ENCODE results near the gene TEC. TPM values are rescaled to one million over a fixed set of nuclear protein-coding genes. Genes with fewer than 3 reads are reported as not detected.

Gene TEC
- total RNA-seq, 2 experiments from 2014 or later, result 2.8 TPM

DNA sequence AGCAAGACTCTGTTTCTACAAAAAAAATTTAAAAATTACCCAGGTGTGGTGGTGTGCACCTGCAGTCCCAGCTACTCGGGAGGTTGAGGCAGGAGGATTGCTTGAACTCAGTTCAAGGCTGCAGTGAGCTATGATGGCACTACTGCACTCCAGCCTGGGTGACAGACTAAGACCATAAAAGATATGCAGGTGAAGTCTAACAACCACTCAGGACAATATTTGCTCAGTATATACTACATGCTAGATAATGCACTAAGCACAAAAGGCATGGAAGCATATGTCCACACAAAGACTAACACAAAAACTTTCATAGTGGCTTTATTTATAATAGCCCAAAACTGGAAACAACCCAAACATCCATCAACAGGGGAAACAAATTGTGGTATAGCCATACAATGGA lies 77.9 kb downstream of the TEC start:
- Histone ChIP-seq H3K4me3 (ENCODE audit: low read length) (no peak overlapping the region), H3K27ac (ENCODE audit: low read depth in 1 of 2, low read length in 2 of 2) (no peak overlapping the region), H3K36me3 (ENCODE audit: insufficient read depth, low read length) (no peaks in the 10 kb centered on the region), H3K27me3 (ENCODE audit: control insufficient read depth in 1 of 2, insufficient read depth in 2 of 2, low read length in 2 of 2) (no peaks in the 10 kb centered on the region), H3K9me3 (ENCODE audit: control insufficient read depth in 1 of 2, insufficient read depth in 1 of 2, low read length in 2 of 2) (no peaks in the 10 kb centered on the region), H3K4me1 (ENCODE audit: insufficient read depth, low read length) (peaks cover 3% of the 10 kb centered on the region)
- TF ChIP-seq, protein P1, sequence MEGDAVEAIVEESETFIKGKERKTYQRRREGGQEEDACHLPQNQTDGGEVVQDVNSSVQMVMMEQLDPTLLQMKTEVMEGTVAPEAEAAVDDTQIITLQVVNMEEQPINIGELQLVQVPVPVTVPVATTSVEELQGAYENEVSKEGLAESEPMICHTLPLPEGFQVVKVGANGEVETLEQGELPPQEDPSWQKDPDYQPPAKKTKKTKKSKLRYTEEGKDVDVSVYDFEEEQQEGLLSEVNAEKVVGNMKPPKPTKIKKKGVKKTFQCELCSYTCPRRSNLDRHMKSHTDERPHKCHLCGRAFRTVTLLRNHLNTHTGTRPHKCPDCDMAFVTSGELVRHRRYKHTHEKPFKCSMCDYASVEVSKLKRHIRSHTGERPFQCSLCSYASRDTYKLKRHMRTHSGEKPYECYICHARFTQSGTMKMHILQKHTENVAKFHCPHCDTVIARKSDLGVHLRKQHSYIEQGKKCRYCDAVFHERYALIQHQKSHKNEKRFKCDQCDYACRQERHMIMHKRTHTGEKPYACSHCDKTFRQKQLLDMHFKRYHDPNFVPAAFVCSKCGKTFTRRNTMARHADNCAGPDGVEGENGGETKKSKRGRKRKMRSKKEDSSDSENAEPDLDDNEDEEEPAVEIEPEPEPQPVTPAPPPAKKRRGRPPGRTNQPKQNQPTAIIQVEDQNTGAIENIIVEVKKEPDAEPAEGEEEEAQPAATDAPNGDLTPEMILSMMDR (IDR thresholded peaks at IDR 0.05), result no peak
- Mint-ChIP-seq H3K27ac (no peak overlapping the region), H3K27me3 (no peaks in the 10 kb centered on the region), H3K4me1 (ENCODE audit: low read depth) (peaks cover 13% of the 10 kb centered on the region), H3K9me3 (no peaks in the 10 kb centered on the region), H3K36me3 (ENCODE audit: low read depth) (no peaks in the 10 kb centered on the region), H3K4me3 (no peak overlapping the region)
- DNase-seq (no peak), ATAC-seq (ENCODE audit: poor library complexity) (no peak)
- ChIA-PET CTCF (no interaction called here), POLR2A (no interaction called here)
- intact Hi-C loops (cut with DNase I, micrococcal nuclease), result no loop called here

DNA sequence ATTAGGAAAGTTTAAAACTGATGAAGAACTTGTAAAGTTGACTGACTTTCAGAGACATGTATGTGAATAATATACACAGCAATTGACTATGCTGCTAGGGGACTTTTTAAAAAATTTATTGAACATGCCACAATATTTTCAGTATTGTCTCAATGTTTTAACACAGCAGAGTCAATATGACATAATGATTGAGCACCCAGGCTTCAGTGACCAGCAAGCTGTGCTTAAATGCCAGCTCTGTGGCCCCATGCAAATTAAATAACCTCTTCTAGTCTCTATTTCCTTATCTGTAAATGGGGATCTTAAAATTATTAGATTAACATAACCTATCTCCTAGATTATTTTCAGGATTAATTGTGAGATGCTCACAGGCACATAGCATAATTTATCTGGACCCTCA lies 78.8 kb downstream of the TEC start:
- ATAC-seq (ENCODE audit: poor library complexity), result no peak
- no peak overlapping the region for H3K4me3 ChIP-seq (ENCODE audit: low read length)
- H3K36me3 Mint-ChIP-seq (ENCODE audit: low read depth), result no peaks in the 10 kb centered on the region
- H3K27me3 ChIP-seq (ENCODE audit: control insufficient read depth in 1 of 2, insufficient read depth in 2 of 2, low read length in 2 of 2), result no peaks in the 10 kb centered on the region
- H3K27ac Mint-ChIP-seq, result no peak overlapping the region
- TF ChIP-seq, protein P1 (IDR thresholded peaks at IDR 0.05), result no peak
- ChIA-PET POLR2A (no interaction called here), CTCF (no interaction called here)
- intact Hi-C loops (cut with DNase I, micrococcal nuclease), result no loop called here
- H3K4me3 Mint-ChIP-seq, result no peak overlapping the region
- H3K4me1 ChIP-seq (ENCODE audit: insufficient read depth, low read length), result peaks cover 3% of the 10 kb centered on the region
- H3K36me3 ChIP-seq (ENCODE audit: insufficient read depth, low read length), result no peaks in the 10 kb centered on the region
- no peaks in the 10 kb centered on the region for H3K27me3 Mint-ChIP-seq
- H3K9me3 Mint-ChIP-seq, result no peaks in the 10 kb centered on the region
- peaks cover 0 to 3% of the 10 kb centered on the region in 2 experiments for H3K9me3 ChIP-seq (ENCODE audit: control insufficient read depth in 1 of 2, insufficient read depth in 1 of 2, low read length in 2 of 2)
- H3K27ac ChIP-seq (ENCODE audit: low read depth in 1 of 2, low read length in 2 of 2), result no peak overlapping the region
- no peak for DNase-seq
- H3K4me1 Mint-ChIP-seq (ENCODE audit: low read depth), result peaks cover 9% of the 10 kb centered on the region

DNA sequence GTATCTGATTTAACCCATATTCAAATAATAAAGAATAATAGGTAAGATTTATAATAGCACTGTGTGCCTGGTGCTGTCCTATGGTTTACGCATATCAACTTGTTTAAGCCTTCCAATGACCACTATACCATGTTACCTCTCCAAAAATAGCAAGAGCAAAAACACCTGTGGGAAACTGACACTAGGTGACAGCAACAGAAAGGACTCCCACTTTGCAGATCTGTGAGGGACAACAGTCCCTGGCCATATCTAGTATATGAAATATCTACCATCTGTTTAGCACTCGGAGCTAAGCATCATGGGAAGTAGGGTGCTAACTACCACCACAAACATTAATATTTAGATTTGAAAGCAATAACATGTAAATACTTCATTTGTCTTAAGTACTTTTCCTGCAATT lies 79.9 kb downstream of the TEC start:
- no peaks in the 10 kb centered on the region for H3K36me3 Mint-ChIP-seq (ENCODE audit: low read depth)

More for the DNA sequence above, 79.9 kb downstream of the TEC start:
- H3K4me3 Mint-ChIP-seq, result no peak overlapping the region
- Histone ChIP-seq H3K27ac (ENCODE audit: low read depth in 1 of 2, low read length in 2 of 2) (no peak overlapping the region), H3K9me3 (ENCODE audit: control insufficient read depth in 1 of 2, insufficient read depth in 1 of 2, low read length in 2 of 2) (peaks cover 0 to 4% of the 10 kb centered on the region in 2 experiments), H3K4me1 (ENCODE audit: insufficient read depth, low read length) (no peaks in the 10 kb centered on the region), H3K36me3 (ENCODE audit: insufficient read depth, low read length) (no peaks in the 10 kb centered on the region), H3K4me3 (ENCODE audit: low read length) (no peak overlapping the region), H3K27me3 (ENCODE audit: control insufficient read depth in 1 of 2, insufficient read depth in 2 of 2, low read length in 2 of 2) (no peaks in the 10 kb centered on the region)
- intact Hi-C loops (cut with DNase I, micrococcal nuclease), result no loop called here
- no peaks in the 10 kb centered on the region for H3K27me3 Mint-ChIP-seq
- POLR2A ChIA-PET, result no interaction called here
- H3K9me3 Mint-ChIP-seq, result no peaks in the 10 kb centered on the region
- H3K4me1 Mint-ChIP-seq (ENCODE audit: low read depth), result peaks cover under 1% of the 10 kb centered on the region
- no peak for DNase-seq
- CTCF ChIA-PET, result no interaction called here
- H3K27ac Mint-ChIP-seq, result no peak overlapping the region
- TF ChIP-seq, protein P1 (IDR thresholded peaks at IDR 0.05), result no peak
- no peak for ATAC-seq (ENCODE audit: poor library complexity)
